ENCODE results near the gene PRXL2C.
"Not testable (repeated sequence)": the region's sequence is repeated elsewhere in the genome, so short reads cannot be mapped to it uniquely, and the experiment has no call there.

PRXL2C gene

DNA sequence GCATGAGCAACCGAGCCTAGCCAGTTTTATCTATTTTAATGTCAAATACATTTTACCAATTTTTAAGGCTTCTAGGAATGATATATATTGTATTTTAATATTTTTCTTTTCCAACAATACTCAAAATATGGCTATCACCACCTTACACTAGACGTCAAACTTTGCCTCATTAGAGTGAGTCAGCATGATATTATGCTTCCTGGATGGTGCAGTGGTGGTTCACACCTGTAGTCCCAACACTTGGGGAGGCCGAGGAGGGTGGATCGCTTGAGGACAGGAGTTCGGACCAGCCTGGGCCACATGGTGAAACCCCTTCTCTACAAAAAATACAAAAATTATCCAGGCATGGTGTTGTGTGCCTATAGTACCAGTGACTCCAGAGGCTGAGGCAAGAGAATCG, 28.2 kb downstream of the PRXL2C start:
- Mint-ChIP-seq H3K36me3 (ENCODE audit: low read depth) (no peaks in the 10 kb centered on the region), H3K27me3 (ENCODE audit: low read depth) (peaks cover under 1% of the 10 kb centered on the region), H3K27ac (no peak overlapping the region), H3K4me3 (no peak overlapping the region), H3K4me1 (ENCODE audit: low read depth) (peaks cover under 1% of the 10 kb centered on the region), H3K9me3 (no peaks in the 10 kb centered on the region)
- DNase-seq (ENCODE audit: low spot score), result no peak

- Mint-ChIP-seq H3K4me1 (ENCODE audit: low read depth) (peaks cover 5% of the 10 kb centered on the region), H3K9me3 (no peaks in the 10 kb centered on the region), H3K36me3 (ENCODE audit: low read depth) (no peaks in the 10 kb centered on the region), H3K4me3 (no peak overlapping the region), H3K27ac (no peak overlapping the region), H3K27me3 (ENCODE audit: low read depth) (peaks cover 38% of the 10 kb centered on the region)
- no peak for DNase-seq (ENCODE audit: low spot score)
Observed at GRCh38 chr9:96621618-96622017, 33.5 kb downstream of the PRXL2C start.

DNA sequence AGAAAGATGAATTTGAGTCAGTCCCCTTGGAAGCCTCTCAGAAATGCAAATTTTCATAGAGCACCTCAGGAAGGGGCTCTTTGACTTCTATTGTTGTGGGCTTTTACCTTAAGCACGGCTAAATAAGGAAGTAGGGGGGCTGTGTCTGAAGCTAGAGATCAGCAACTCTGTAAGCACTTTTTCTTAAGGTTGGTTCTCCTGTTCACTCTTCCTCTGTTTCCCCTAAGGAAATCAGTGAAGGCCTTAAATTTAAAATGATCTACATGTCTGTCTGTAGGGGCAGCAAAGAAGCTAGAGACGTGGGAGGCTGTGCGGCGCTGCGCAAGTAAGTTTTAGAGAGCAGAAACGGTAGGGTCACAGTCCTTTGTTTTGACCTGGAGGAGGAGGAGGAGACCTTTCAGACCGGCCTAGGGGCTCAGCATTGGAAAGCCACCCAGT, 34.3 kb downstream of the PRXL2C start:
- peak overlapping the region; percentile 75 for H3K4me3 Mint-ChIP-seq

GRCh38 chr9:96620181-96620514, 35.0 kb downstream of the PRXL2C start:
- H3K4me1 Mint-ChIP-seq (ENCODE audit: low read depth), result peaks cover 5% of the 10 kb centered on the region
- H3K36me3 Mint-ChIP-seq (ENCODE audit: low read depth), result no peaks in the 10 kb centered on the region
- DNase-seq (ENCODE audit: low spot score), result no peak
- peak overlapping the region; percentile 75 for H3K4me3 Mint-ChIP-seq
- H3K27me3 Mint-ChIP-seq (ENCODE audit: low read depth), result peaks cover 48% of the 10 kb centered on the region
- no peaks in the 10 kb centered on the region for H3K9me3 Mint-ChIP-seq
- H3K27ac Mint-ChIP-seq, result no peak overlapping the region

More for the DNA sequence above, 34.3 kb downstream of the PRXL2C start:
- Mint-ChIP-seq H3K4me1 (ENCODE audit: low read depth) (peaks cover 5% of the 10 kb centered on the region), H3K27me3 (ENCODE audit: low read depth) (peaks cover 43% of the 10 kb centered on the region), H3K27ac (no peak overlapping the region), H3K9me3 (no peaks in the 10 kb centered on the region), H3K36me3 (ENCODE audit: low read depth) (no peaks in the 10 kb centered on the region)
- no peak for DNase-seq (ENCODE audit: low spot score)

DNA sequence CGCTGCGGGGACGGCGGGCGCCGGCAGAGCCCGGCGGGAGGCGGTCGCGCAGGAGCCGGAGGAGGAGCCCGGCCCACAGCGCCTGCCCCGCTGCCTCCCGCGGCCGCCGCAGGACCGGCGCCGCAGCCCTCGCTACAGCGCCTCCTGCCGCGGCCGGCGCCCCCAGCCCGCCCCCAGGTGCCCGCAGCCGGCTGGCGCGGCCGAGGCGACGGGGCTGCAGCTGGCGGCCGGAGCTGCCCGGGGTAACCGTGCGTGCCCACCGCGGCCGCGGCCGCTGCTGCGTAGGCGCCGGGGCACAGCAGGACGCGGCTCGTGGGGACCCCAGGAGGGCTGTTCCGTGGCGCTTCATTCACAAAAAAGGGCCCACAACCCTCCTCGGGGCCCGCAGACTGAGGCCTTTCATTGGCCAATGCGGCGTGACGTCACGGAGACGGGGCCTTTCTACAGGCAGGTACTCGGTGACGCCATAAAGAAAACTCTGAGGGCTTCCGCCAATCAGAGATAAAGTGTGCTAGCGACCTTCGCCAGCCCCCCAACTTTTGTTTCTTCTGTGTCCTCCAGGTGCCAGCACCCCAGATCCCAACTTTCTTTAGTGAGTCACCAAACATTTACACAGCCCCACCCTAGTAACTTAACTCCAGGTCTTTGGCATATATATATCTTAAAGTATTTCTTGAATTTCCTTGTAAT, 35.5 kb downstream of the PRXL2C start, which contains the start of gene CDC14B:
Gene CDC14B, minus strand, starts transcription at position 353 of the 690 bp plus-strand sequence. CDS start 465 bp downstream, outside the sequence.
- Mint-ChIP-seq H3K4me3 (peak within 1 kb of the TSS; percentile 75), H3K9me3 (no peaks in the 10 kb centered on the region), H3K27me3 (ENCODE audit: low read depth) (peaks cover 53% of the 10 kb centered on the region), H3K4me1 (ENCODE audit: low read depth) (peaks cover 5% of the 10 kb centered on the region), H3K27ac (no peak within 1 kb of the TSS), H3K36me3 (ENCODE audit: low read depth) (no peaks in the 10 kb centered on the region)
- peak; percentile 70 for DNase-seq (ENCODE audit: low spot score)

DNA sequence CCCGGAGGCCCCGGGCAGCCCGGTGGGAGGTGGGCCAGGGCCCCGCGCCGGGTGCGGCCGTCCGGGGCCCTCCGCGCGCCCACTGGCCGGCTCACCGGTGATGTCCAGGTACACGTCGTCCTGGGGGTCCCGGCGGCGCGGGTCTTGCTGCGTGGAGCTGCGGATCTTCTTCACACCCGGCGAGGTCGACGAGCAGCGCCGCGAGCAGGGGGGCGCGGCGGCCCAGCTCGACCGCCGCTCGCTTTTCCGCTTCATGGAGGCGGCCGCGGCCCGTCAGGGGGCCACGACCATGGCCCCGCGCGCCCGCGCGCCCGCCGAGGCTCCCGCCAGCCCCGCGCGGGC, 36.0 kb downstream of the PRXL2C start:
- Mint-ChIP-seq H3K36me3 (ENCODE audit: low read depth) (no peaks in the 10 kb centered on the region), H3K27me3 (ENCODE audit: low read depth) (peaks cover 53% of the 10 kb centered on the region), H3K4me1 (ENCODE audit: low read depth) (peaks cover 5% of the 10 kb centered on the region), H3K9me3 (no peaks in the 10 kb centered on the region), H3K4me3 (no peak overlapping the region), H3K27ac (no peak overlapping the region)
- DNase-seq (ENCODE audit: low spot score), result no peak

GRCh38 chr9:96618209-96619123, 36.7 kb downstream of the PRXL2C start:
- no peak for DNase-seq (ENCODE audit: low spot score)
- peak overlapping the region; percentile 54 for H3K4me3 Mint-ChIP-seq
- H3K9me3 Mint-ChIP-seq, result no peaks in the 10 kb centered on the region
- peaks cover 57% of the 10 kb centered on the region for H3K27me3 Mint-ChIP-seq (ENCODE audit: low read depth)
- no peak overlapping the region for H3K27ac Mint-ChIP-seq
- no peaks in the 10 kb centered on the region for H3K36me3 Mint-ChIP-seq (ENCODE audit: low read depth)
- H3K4me1 Mint-ChIP-seq (ENCODE audit: low read depth), result peaks cover 5% of the 10 kb centered on the region

- Mint-ChIP-seq H3K36me3 (ENCODE audit: low read depth) (no peaks in the 10 kb centered on the region), H3K9me3 (no peaks in the 10 kb centered on the region), H3K27ac (no peak overlapping the region), H3K4me1 (ENCODE audit: low read depth) (peaks cover 5% of the 10 kb centered on the region), H3K4me3 (peak overlapping the region; percentile 37), H3K27me3 (ENCODE audit: low read depth) (peaks cover 66% of the 10 kb centered on the region)
- DNase-seq (ENCODE audit: low spot score), result no peak
Observed at GRCh38 chr9:96617439-96618185, 37.5 kb downstream of the PRXL2C start.

- Mint-ChIP-seq H3K4me1 (ENCODE audit: low read depth) (peaks cover 5% of the 10 kb centered on the region), H3K4me3 (no peak overlapping the region), H3K36me3 (ENCODE audit: low read depth) (no peaks in the 10 kb centered on the region), H3K27me3 (ENCODE audit: low read depth) (peaks cover 72% of the 10 kb centered on the region), H3K27ac (no peak overlapping the region), H3K9me3 (no peaks in the 10 kb centered on the region)
- DNase-seq (ENCODE audit: low spot score), result no peak
Observed at GRCh38 chr9:96616817-96617438, 38.2 kb downstream of the PRXL2C start.

GRCh38 chr9:96615411-96615810, 39.7 kb downstream of the PRXL2C start:
- H3K4me1 Mint-ChIP-seq (ENCODE audit: low read depth), result peaks cover 2% of the 10 kb centered on the region

GRCh38 chr9:96614664-96615063, 40.5 kb downstream of the PRXL2C start:
- H3K9me3 Mint-ChIP-seq; H3K36me3 Mint-ChIP-seq (ENCODE audit: low read depth); H3K4me3 Mint-ChIP-seq; H3K27ac Mint-ChIP-seq; DNase-seq (ENCODE audit: low spot score); H3K4me1 Mint-ChIP-seq (ENCODE audit: low read depth): not testable (repeated sequence)
- peaks cover 66% of the 10 kb centered on the region for H3K27me3 Mint-ChIP-seq (ENCODE audit: low read depth)

More at GRCh38 chr9:96615411-96615810, 39.7 kb downstream of the PRXL2C start:
- Mint-ChIP-seq H3K27me3 (ENCODE audit: low read depth) (peaks cover 70% of the 10 kb centered on the region), H3K36me3 (ENCODE audit: low read depth) (no peaks in the 10 kb centered on the region), H3K4me3 (no peak overlapping the region), H3K27ac (no peak overlapping the region), H3K9me3 (no peaks in the 10 kb centered on the region)
- no peak for DNase-seq (ENCODE audit: low spot score)

GRCh38 chr9:96612966-96613589, 42.0 kb downstream of the PRXL2C start:
- Mint-ChIP-seq H3K4me1 (ENCODE audit: low read depth) (no peaks in the 10 kb centered on the region), H3K4me3 (no peak overlapping the region), H3K9me3 (no peaks in the 10 kb centered on the region), H3K36me3 (ENCODE audit: low read depth) (no peaks in the 10 kb centered on the region), H3K27me3 (ENCODE audit: low read depth) (peaks cover 72% of the 10 kb centered on the region), H3K27ac (no peak overlapping the region)
- no peak for DNase-seq (ENCODE audit: low spot score)
